CD4-positive, alpha-beta T cell (primary cell): ENCODE measurements around the gene MAN2A1. TPM values are rescaled to one million over a fixed set of nuclear protein-coding genes. Genes with fewer than 3 reads are reported as not detected.

Source experiments
- ATAC-seq: fragments of 200-7000 bp; cut with Tn5 transposase; one replicate; pipeline ENCODE4 v1.10.0; 2022; ENCODE audit warnings: mild to moderate bottlenecking; ENCODE audit not compliant: poor library complexity
- CTCF ChIA-PET: fragments of 350-600 bp; sonication (Branson Sonifier 250); formaldehyde crosslinking; loops from one replicate; lab custom pipeline; 2021; ENCODE audit warnings: antibody characterized with exemption, inconsistent platforms; lab: Charles Lee
- POLR2A ChIA-PET: fragments of 350-600 bp; sonication (Branson Sonifier 250); formaldehyde crosslinking; loops from one replicate; lab custom pipeline; 2021; ENCODE audit warnings: antibody characterized with exemption, inconsistent platforms; lab: Charles Lee
- DNase-seq, 14 experiments: peaks; one replicate each; pipeline ENCODE4 v3.0.0-alpha.2; 2013 to 2020; ENCODE audit warnings: mixed read lengths in 2 of 14
- H3K27ac ChIP-seq, 2 donors: one replicate each; pipeline versions ENCODE4 v1.5.1 to v1.7.0; 2013; ENCODE audit warnings: low read length in 2 of 2, low read depth in 1 of 2, mild to moderate bottlenecking in 1 of 2
- H3K27me3 ChIP-seq, 2 experiments: 1 replicate in 1 of 2; 2 replicates in 1 of 2; pipeline versions ENCODE4 v1.6.1 to v1.7.0; 2013; ENCODE audit warnings: low read length in 2 of 2, control low read depth in 1 of 2, mild to moderate bottlenecking in 1 of 2, moderate library complexity in 1 of 2; ENCODE audit not compliant: insufficient read depth in 2 of 2, control insufficient read depth in 1 of 2
- H3K36me3 ChIP-seq: one replicate; pipeline ENCODE4 v1.6.1; 2013; ENCODE audit warnings: low read length, control low read depth; ENCODE audit not compliant: insufficient read depth
- H3K4me1 ChIP-seq: one replicate; pipeline ENCODE4 v1.6.1; 2013; ENCODE audit warnings: low read length, control low read depth; ENCODE audit not compliant: insufficient read depth
- H3K4me3 ChIP-seq: one replicate; pipeline ENCODE4 v1.5.1; 2013; ENCODE audit warnings: mild to moderate bottlenecking, low read length, moderate library complexity
- H3K9me3 ChIP-seq, 2 experiments: 1 replicate in 1 of 2; 2 replicates in 1 of 2; pipeline versions ENCODE4 v1.6.1 to v1.7.0; 2013; ENCODE audit warnings: low read length in 2 of 2, mild to moderate bottlenecking in 2 of 2, control low read depth in 1 of 2, moderate library complexity in 1 of 2; ENCODE audit not compliant: control insufficient read depth in 1 of 2, insufficient read depth in 1 of 2
- H3K27ac Mint-ChIP-seq: one replicate; pipeline ENCODE4 v1.8.0; 2020; ENCODE audit warnings: mixed read lengths
- H3K27me3 Mint-ChIP-seq: one replicate; pipeline ENCODE4 v1.8.0; 2021; ENCODE audit warnings: mixed read lengths
- H3K36me3 Mint-ChIP-seq: one replicate; pipeline ENCODE4 v1.8.0; 2021; ENCODE audit warnings: low read depth, mixed read lengths
- H3K4me1 Mint-ChIP-seq: one replicate; pipeline ENCODE4 v1.8.0; 2021; ENCODE audit warnings: low read depth, mixed read lengths
- H3K4me3 Mint-ChIP-seq: one replicate; pipeline ENCODE4 v1.8.0; 2020; ENCODE audit warnings: mild to moderate bottlenecking, mixed read lengths
- H3K9me3 Mint-ChIP-seq: one replicate; pipeline ENCODE4 v1.8.0; 2020; ENCODE audit warnings: mixed read lengths
- intact Hi-C, 2 experiments: fragments of 100-400 bp; cut with DNase I in 1 of 2; cut with micrococcal nuclease in 1 of 2; formaldehyde crosslinking; loops; one replicate each; pipeline versions ENCODE4 v1.15.1 to v1.9.0; 2023 to 2025; cut with DNase I, micrococcal nuclease
- total RNA-seq, 174 experiments: library from RNA in 2 of 174; stranded (reverse) in 2 of 174; gene quantifications; one replicate each; pipeline ENCODE4 v1.2.3 and lab custom pipeline; 2021 to 2026
- TF ChIP-seq, protein P1 (sequence below): fragments of 200-600 bp; IDR thresholded peaks from one replicate; pipeline ENCODE4 v1.8.0; 2022; ENCODE audit warnings: antibody characterized with exemption, mild to moderate bottlenecking

The MAN2A1 gene
- total RNA-seq, 2 experiments from 2014 or later, result 50.6 to 52.7 TPM

DNA sequence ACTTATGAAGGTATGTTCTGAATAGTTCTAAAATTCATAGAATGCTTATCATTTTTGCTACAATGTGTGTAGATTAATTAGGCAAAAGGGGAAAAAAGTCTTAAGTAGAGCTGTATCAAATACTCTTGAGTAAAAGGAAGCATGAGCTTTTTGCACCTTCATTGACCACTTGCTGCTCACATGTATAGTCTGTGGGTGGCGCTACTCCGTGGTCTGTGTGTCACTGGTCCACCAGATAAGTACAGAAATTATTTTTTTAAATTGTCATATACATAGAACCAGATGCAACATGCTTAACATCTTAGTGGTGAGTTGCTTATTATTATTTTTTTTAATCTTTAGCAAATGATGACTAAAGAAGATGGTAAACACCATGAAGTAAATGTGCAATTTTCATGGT lies 130.2 kb downstream of the MAN2A1 start:
- Mint-ChIP-seq H3K27me3 (no peaks in the 10 kb centered on the region), H3K27ac (no peak overlapping the region), H3K4me1 (peaks cover 12% of the 10 kb centered on the region), H3K36me3 (peaks cover 95% of the 10 kb centered on the region), H3K9me3 (no peaks in the 10 kb centered on the region), H3K4me3 (no peak overlapping the region)
- no peak overlapping the region for H3K27ac ChIP-seq
- H3K9me3 ChIP-seq, result no peaks in the 10 kb centered on the region
- TF ChIP-seq, protein P1, sequence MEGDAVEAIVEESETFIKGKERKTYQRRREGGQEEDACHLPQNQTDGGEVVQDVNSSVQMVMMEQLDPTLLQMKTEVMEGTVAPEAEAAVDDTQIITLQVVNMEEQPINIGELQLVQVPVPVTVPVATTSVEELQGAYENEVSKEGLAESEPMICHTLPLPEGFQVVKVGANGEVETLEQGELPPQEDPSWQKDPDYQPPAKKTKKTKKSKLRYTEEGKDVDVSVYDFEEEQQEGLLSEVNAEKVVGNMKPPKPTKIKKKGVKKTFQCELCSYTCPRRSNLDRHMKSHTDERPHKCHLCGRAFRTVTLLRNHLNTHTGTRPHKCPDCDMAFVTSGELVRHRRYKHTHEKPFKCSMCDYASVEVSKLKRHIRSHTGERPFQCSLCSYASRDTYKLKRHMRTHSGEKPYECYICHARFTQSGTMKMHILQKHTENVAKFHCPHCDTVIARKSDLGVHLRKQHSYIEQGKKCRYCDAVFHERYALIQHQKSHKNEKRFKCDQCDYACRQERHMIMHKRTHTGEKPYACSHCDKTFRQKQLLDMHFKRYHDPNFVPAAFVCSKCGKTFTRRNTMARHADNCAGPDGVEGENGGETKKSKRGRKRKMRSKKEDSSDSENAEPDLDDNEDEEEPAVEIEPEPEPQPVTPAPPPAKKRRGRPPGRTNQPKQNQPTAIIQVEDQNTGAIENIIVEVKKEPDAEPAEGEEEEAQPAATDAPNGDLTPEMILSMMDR, result no peak
- no peaks in the 10 kb centered on the region for H3K4me1 ChIP-seq
- H3K36me3 ChIP-seq, result peaks cover 57% of the 10 kb centered on the region
- no peaks in the 10 kb centered on the region for H3K27me3 ChIP-seq
- ATAC-seq, result no peak
- no peak overlapping the region for H3K4me3 ChIP-seq
- ChIA-PET POLR2A (no interaction called here), CTCF (no interaction called here)
- intact Hi-C loops, result no loop called here
- peak in 1 of 14 experiments; percentile 5 for DNase-seq

DNA sequence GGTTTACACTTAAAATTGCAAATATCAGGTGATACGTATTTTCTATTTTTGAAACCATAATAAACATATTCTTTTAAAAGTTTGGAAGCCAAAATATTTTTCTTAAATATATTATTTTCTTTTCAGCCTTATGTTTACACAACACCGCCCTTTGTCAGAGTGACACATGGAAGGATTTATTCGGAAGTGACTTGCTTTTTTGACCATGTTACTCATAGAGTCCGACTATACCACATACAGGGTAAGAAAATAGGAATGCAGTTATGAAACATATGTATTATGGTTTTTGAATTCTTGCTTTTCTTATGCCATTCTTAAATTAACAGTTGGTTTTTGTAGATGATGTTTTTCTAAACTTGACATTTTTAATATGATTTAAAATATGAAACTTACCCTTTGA lies 133.9 kb downstream of the MAN2A1 start:
- no peaks in the 10 kb centered on the region for H3K9me3 ChIP-seq
- no peak overlapping the region for H3K27ac Mint-ChIP-seq
- no peaks in the 10 kb centered on the region for H3K27me3 ChIP-seq
- H3K4me1 Mint-ChIP-seq, result peaks cover 12% of the 10 kb centered on the region
- H3K9me3 Mint-ChIP-seq, result no peaks in the 10 kb centered on the region
- intact Hi-C loops, result no loop called here
- no peak overlapping the region for H3K27ac ChIP-seq
- H3K36me3 ChIP-seq, result peaks cover 75% of the 10 kb centered on the region
- CTCF ChIA-PET, result interaction anchor here (1.5 kb wide), 1 partner anchor 15 kb away, joined by 3 read pairs; no protein-coding TSS in a partner anchor
- no peaks in the 10 kb centered on the region for H3K4me1 ChIP-seq
- TF ChIP-seq, protein P1, result no peak
- DNase-seq, result no peak
- POLR2A ChIA-PET, result interaction anchor here (0.6 to 3.1 kb wide), 3 partner anchors 9 to 98 kb away, joined by 3 to 10 read pairs (median 3); no protein-coding TSS in a partner anchor
- peaks cover 95% of the 10 kb centered on the region for H3K36me3 Mint-ChIP-seq
- no peak for ATAC-seq
- H3K4me3 Mint-ChIP-seq, result no peak overlapping the region
- H3K4me3 ChIP-seq, result no peak overlapping the region
- no peaks in the 10 kb centered on the region for H3K27me3 Mint-ChIP-seq

GRCh38 chr5:109825450-109825849 lies 135.7 kb downstream of the MAN2A1 start:
- Histone ChIP-seq H3K9me3 (no peaks in the 10 kb centered on the region), H3K4me3 (no peak overlapping the region), H3K27me3 (no peaks in the 10 kb centered on the region), H3K36me3 (peaks cover 66% of the 10 kb centered on the region), H3K27ac (no peak overlapping the region), H3K4me1 (no peaks in the 10 kb centered on the region)
- H3K36me3 Mint-ChIP-seq, result peaks cover 95% of the 10 kb centered on the region
- TF ChIP-seq, protein P1, result no peak
- H3K4me3 Mint-ChIP-seq, result no peak overlapping the region
- ChIA-PET POLR2A (no interaction called here), CTCF (no interaction called here)
- intact Hi-C loops, result no loop called here
- peaks cover 9% of the 10 kb centered on the region for H3K4me1 Mint-ChIP-seq
- no peak for DNase-seq
- no peaks in the 10 kb centered on the region for H3K27me3 Mint-ChIP-seq
- no peak overlapping the region for H3K27ac Mint-ChIP-seq
- ATAC-seq, result no peak
- no peaks in the 10 kb centered on the region for H3K9me3 Mint-ChIP-seq
